Gastrocnemius medialis (tissue), 4 donors: ENCODE results near the gene YTHDF1. TPM values are rescaled to one million over a fixed set of nuclear protein-coding genes. Genes with fewer than 3 reads are reported as not detected.

Experiments used
- ATAC-seq, 2 donors: fragments of 150-250 bp; one replicate each; pipeline ENCODE4 v1.9.1; 2016
- DNase-seq, 2 donors: peaks; one replicate each; pipeline ENCODE4 v3.0.0-alpha.2; 2019
- H3K27ac ChIP-seq, 4 donors: fragments of 200-600 bp; sonication (generic); 1 replicate in 1 of 4; 2 replicates in 3 of 4; pipeline ENCODE4 v1.5.1; 2016 to 2018; ENCODE audit warnings: mild to moderate bottlenecking in 2 of 4, moderate library complexity in 1 of 4
- H3K27me3 ChIP-seq, 3 donors: fragments of 200-600 bp; sonication (generic) in 2 of 3; 1 replicate in 1 of 3; 2 replicates in 2 of 3; pipeline versions ENCODE4 v1.5.1 to v1.6.0; 2016 to 2019; ENCODE audit warnings: mild to moderate bottlenecking in 1 of 3, moderate library complexity in 1 of 3
- H3K36me3 ChIP-seq, 2 donors: fragments of 200-600 bp; sonication (generic) in 1 of 2; one replicate each; pipeline ENCODE4 v1.5.1; 2017 to 2018
- H3K4me1 ChIP-seq, 2 donors: fragments of 200-600 bp; sonication (generic) in 1 of 2; one replicate each; pipeline ENCODE4 v1.5.1; 2016 to 2017; ENCODE audit warnings: mild to moderate bottlenecking in 2 of 2
- H3K4me3 ChIP-seq, 4 donors: fragments of 200-600 bp; sonication (generic) in 3 of 4; 1 replicate in 1 of 4; 2 replicates in 3 of 4; pipeline ENCODE4 v1.5.1; 2016 to 2019; ENCODE audit warnings: mild to moderate bottlenecking in 2 of 4
- H3K9me3 ChIP-seq, 3 donors: fragments of 200-600 bp; sonication (generic) in 2 of 3; 1 replicate in 1 of 3; 2 replicates in 2 of 3; pipeline ENCODE4 v1.5.1; 2016 to 2019
- CTCF ChIP-seq, 5 experiments: fragments of 450-650 bp in 3 of 5; fragments of 200-600 bp in 2 of 5; sonication (generic) in 2 of 5; IDR thresholded peaks in 4 of 5; conservative IDR thresholded peaks in 1 of 5; 1 replicate in 4 of 5; 2 replicates in 1 of 5; pipeline ENCODE4 v1.5.1; 2016 to 2019; ENCODE audit warnings: antibody characterized with exemption in 5 of 5, mild to moderate bottlenecking in 3 of 5, moderate library complexity in 3 of 5
- POLR2A ChIP-seq, 2 donors: fragments of 450-650 bp; IDR thresholded peaks; one replicate each; pipeline ENCODE4 v1.6.1; 2017; ENCODE audit warnings: antibody characterized with exemption in 2 of 2, mild to moderate bottlenecking in 2 of 2, moderate library complexity in 2 of 2
- in situ Hi-C, 4 donors: fragments of 200-750 bp; cut with MboI; loops; one replicate each; pipeline versions ENCODE4 v1.15.0 to v1.8.0; 2017; ENCODE audit warnings: low sequenced_read_pairs in 4 of 4
- intact Hi-C: fragments of 100-400 bp; cut with DNase I; formaldehyde crosslinking; loops from one replicate; pipeline ENCODE4 v1.15.1; 2023; ENCODE audit warnings: low total_unique reads
- total RNA-seq, 4 donors: library from RNA; depleted of rRNA; stranded (reverse); fragments of >200 nt; gene quantifications; one replicate each; pipeline versions ENCODE4 v1.1.0 to v1.2.3, GENCODE V29; 2016

The YTHDF1 gene
- total RNA-seq, 4 donors from 2014 or later: 37.1 to 45.7 (median 40.4) TPM

GRCh38 chr20:63177785-63178445 lies 38.0 kb downstream of the YTHDF1 start:
- in situ Hi-C loops: no loop called here
- peaks cover 4 to 5% of the 10 kb centered on the region in 2 donors for H3K4me1 ChIP-seq

DNA sequence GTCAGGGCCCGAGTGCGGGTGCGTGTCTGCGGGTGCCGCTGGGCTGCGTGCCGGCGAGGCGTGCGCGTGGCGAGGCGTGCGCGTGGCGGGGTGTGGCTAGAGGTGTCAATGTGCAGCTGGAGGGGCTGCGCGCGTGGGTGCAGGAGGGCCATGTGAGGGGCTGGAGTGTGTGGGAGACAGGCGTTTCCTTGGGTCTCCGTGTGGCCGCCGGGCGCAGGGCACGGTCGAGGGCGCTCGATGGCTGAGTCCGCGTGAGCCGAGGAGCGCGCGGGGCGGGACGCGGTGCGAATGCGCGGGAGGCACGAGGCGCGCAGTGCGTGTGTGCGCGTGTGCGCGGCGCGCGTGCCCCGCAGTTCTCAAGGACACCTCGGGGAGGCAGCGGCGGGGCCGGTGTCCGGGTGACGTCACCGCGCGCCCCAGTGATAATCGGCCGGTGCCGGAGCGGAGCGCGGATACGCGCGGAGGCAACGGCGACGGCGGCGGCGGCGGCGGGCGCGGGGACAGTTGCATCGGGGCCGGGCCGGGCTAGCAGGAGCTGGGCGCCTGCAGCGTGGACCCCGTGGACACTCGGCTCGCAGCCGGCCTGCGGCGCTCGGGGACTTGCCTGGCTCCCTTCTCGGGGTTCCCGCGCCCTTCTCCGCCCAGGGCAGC lies 38.7 kb downstream of the YTHDF1 start:
- intact Hi-C loops (no loop called here), in situ Hi-C loops (no loop called here)
- no peak overlapping the region for H3K27ac ChIP-seq
- DNase-seq: no peak
- peaks cover 4 to 5% of the 10 kb centered on the region in 2 donors for H3K4me1 ChIP-seq
- H3K4me3 ChIP-seq: no peak overlapping the region
- TF ChIP-seq POLR2A (IDR thresholded peaks at IDR 0.05) (no peak), CTCF (IDR thresholded peaks at IDR 0.05 in 4 of 5, conservative IDR thresholded peaks at IDR 0.05 in 1 of 5) (no peak)
- H3K27me3 ChIP-seq: peaks cover 76 to 82% (median 76%) of the 10 kb centered on the region in 3 donors
- no peak for ATAC-seq
- H3K9me3 ChIP-seq: no peaks in the 10 kb centered on the region
- H3K36me3 ChIP-seq: no peaks in the 10 kb centered on the region

More at GRCh38 chr20:63177785-63178445, 38.0 kb downstream of the YTHDF1 start:
- DNase-seq (no peak), ATAC-seq (no peak)
- Histone ChIP-seq H3K4me3 (peak overlapping the region in 2 of 4 donors; percentile 2 to 4), H3K27me3 (peaks cover 72 to 75% (median 75%) of the 10 kb centered on the region in 3 donors), H3K9me3 (no peaks in the 10 kb centered on the region), H3K36me3 (no peaks in the 10 kb centered on the region), H3K27ac (no peak overlapping the region)
- TF ChIP-seq CTCF (IDR thresholded peaks at IDR 0.05 in 4 of 5, conservative IDR thresholded peaks at IDR 0.05 in 1 of 5) (no peak), POLR2A (IDR thresholded peaks at IDR 0.05) (no peak)
- intact Hi-C loops: no loop called here

GRCh38 chr20:63176427-63177133 lies 39.4 kb downstream of the YTHDF1 start:
- intact Hi-C loops: no loop called here
- H3K4me1 ChIP-seq: peaks cover 4 to 5% of the 10 kb centered on the region in 2 donors

DNA sequence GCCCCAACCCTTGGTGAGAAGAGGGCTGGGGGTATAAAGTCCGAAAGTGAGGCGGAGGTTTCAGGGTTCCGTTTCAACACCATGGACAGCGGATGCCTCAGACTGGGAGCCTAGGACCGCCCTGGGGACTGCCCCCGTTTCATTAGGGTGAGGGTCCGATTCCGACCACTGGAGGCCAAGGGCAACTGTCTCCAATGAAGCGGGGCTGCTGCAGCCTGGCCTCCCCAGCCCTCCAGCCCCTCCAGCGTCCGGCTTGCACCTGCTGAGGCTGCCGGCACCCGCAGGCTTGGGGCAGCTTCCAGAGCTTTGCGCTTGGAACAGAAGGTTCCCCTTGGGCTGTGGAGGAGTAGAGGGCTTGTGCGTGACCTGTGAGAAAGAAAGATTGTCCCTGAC lies 39.9 kb downstream of the YTHDF1 start:
- Histone ChIP-seq H3K36me3 (no peaks in the 10 kb centered on the region), H3K4me1 (peaks cover 4 to 5% of the 10 kb centered on the region in 2 donors), H3K9me3 (no peaks in the 10 kb centered on the region), H3K4me3 (no peak overlapping the region), H3K27me3 (peaks cover 81 to 88% (median 81%) of the 10 kb centered on the region in 3 donors), H3K27ac (no peak overlapping the region)
- TF ChIP-seq CTCF (IDR thresholded peaks at IDR 0.05 in 4 of 5, conservative IDR thresholded peaks at IDR 0.05 in 1 of 5) (no peak), POLR2A (IDR thresholded peaks at IDR 0.05) (no peak)
- ATAC-seq (no peak), DNase-seq (no peak)
- in situ Hi-C loops: no loop called here
- intact Hi-C loops: no loop called here

More at GRCh38 chr20:63176427-63177133, 39.4 kb downstream of the YTHDF1 start:
- Histone ChIP-seq H3K9me3 (no peaks in the 10 kb centered on the region), H3K27ac (no peak overlapping the region), H3K36me3 (no peaks in the 10 kb centered on the region), H3K4me3 (no peak overlapping the region), H3K27me3 (peaks cover 82 to 88% (median 83%) of the 10 kb centered on the region in 3 donors)
- in situ Hi-C loops: no loop called here
- no peak for ATAC-seq
- no peak for TF ChIP-seq POLR2A (IDR thresholded peaks at IDR 0.05)
- no peak for TF ChIP-seq CTCF (IDR thresholded peaks at IDR 0.05 in 4 of 5, conservative IDR thresholded peaks at IDR 0.05 in 1 of 5)
- no peak for DNase-seq
